SK-N-SH treated with all-trans-retinoic acid at 6 μM for 48 hours (cell line): ENCODE data around the gene TRMT61A.

Experiments
- ARNTL ChIP-seq: fragments of 450-650 bp; formaldehyde crosslinking; IDR thresholded peaks from 2 replicates; pipeline ENCODE4 v1.5.0; 2020; ENCODE audit warnings: low read depth, mild to moderate bottlenecking, moderate library complexity, borderline replicate concordance
- GLIS3 ChIP-seq: fragments of 250-450 bp; sonication (Bioruptor Pico); IDR thresholded peaks from 2 replicates; pipeline ENCODE4 v1.5.0; 2020; ENCODE audit warnings: mild to moderate bottlenecking, moderate library complexity
- OSR1 ChIP-seq: fragments of 250-450 bp; sonication (Bioruptor Pico); IDR thresholded peaks from 2 replicates; pipeline ENCODE4 v1.8.0; 2022; ENCODE audit warnings: moderate library complexity, mild to moderate bottlenecking, inconsistent platforms
- PPARA ChIP-seq: fragments of 250-450 bp; sonication (Bioruptor Pico); IDR thresholded peaks from 2 replicates; pipeline ENCODE4 v1.5.0; 2020; ENCODE audit warnings: mild to moderate bottlenecking, borderline replicate concordance
- RARB ChIP-seq: fragments of 250-450 bp; sonication (Bioruptor Pico); IDR thresholded peaks from 2 replicates; pipeline ENCODE4 v1.8.0; 2021; ENCODE audit warnings: mild to moderate bottlenecking, moderate library complexity
- SNAI2 ChIP-seq: fragments of 250-450 bp; sonication (Bioruptor Pico); IDR thresholded peaks from 2 replicates; pipeline ENCODE4 v1.5.0; 2020; ENCODE audit warnings: mild to moderate bottlenecking, moderate library complexity
- ZC3H10 ChIP-seq: fragments of 250-450 bp; sonication (Bioruptor Pico); IDR thresholded peaks from 2 replicates; pipeline ENCODE4 v1.5.1; 2021; ENCODE audit warnings: mild to moderate bottlenecking, moderate library complexity
- ZFP30 ChIP-seq: fragments of 450-650 bp; formaldehyde crosslinking; IDR thresholded peaks from 2 replicates; pipeline ENCODE4 v1.5.0; 2022; ENCODE audit warnings: mild to moderate bottlenecking, moderate library complexity
- ZNF565 ChIP-seq: fragments of 450-650 bp; formaldehyde crosslinking; conservative IDR thresholded peaks from 2 replicates; pipeline ENCODE4 v1.5.0; 2020; ENCODE audit warnings: low read depth, mild to moderate bottlenecking, moderate library complexity
- ZNF70 ChIP-seq: fragments of 450-650 bp; formaldehyde crosslinking; IDR thresholded peaks from 2 replicates; pipeline ENCODE4 v1.5.0; 2020; ENCODE audit warnings: mild to moderate bottlenecking, moderate library complexity
- TF ChIP-seq, protein P1 (sequence below): fragments of 250-450 bp; sonication (Bioruptor Pico); IDR thresholded peaks from 2 replicates; pipeline ENCODE4 v1.5.1; 2020; ENCODE audit warnings: low read depth, mild to moderate bottlenecking, moderate library complexity
- TF ChIP-seq, protein P2 (sequence below): fragments of 250-450 bp; sonication (Bioruptor Pico); IDR thresholded peaks from 2 replicates; pipeline ENCODE4 v1.5.1; 2021; ENCODE audit warnings: mild to moderate bottlenecking, moderate library complexity
- TF ChIP-seq, protein P3 (sequence below): fragments of 250-450 bp; sonication (Bioruptor Pico); IDR thresholded peaks from 2 replicates; pipeline ENCODE4 v1.5.0; 2020; ENCODE audit warnings: mild to moderate bottlenecking, moderate library complexity
- TF ChIP-seq, protein P4 (sequence below): fragments of 250-450 bp; sonication (Bioruptor Pico); IDR thresholded peaks from 2 replicates; pipeline ENCODE4 v1.8.0; 2020; ENCODE audit warnings: mild to moderate bottlenecking, moderate library complexity, borderline replicate concordance

DNA sequence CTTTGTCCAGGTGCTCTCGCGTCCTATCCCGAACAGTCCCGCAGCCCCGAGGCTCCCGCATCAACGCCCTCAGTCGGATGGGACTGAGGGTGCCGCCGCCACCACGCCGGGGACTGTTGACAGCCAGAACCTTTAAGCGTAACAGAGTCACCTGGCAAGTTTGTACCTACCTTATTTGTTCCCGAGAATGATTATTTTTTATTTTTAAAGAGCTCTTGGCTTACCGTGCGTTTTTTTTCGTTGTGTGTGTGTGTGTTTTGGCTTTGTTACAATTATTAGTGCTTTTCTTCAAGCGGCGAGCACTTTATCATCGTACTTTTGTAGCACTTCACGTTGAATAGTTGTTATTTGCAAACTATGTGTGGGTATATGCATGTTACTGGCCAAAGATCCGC, 34.2 kb downstream of the TRMT61A start:
- TF ChIP-seq RARB (CRISPR knock-in tag): no peak
- no peak for TF ChIP-seq ZNF70 (CRISPR knock-in tag)
- TF ChIP-seq, protein P1, sequence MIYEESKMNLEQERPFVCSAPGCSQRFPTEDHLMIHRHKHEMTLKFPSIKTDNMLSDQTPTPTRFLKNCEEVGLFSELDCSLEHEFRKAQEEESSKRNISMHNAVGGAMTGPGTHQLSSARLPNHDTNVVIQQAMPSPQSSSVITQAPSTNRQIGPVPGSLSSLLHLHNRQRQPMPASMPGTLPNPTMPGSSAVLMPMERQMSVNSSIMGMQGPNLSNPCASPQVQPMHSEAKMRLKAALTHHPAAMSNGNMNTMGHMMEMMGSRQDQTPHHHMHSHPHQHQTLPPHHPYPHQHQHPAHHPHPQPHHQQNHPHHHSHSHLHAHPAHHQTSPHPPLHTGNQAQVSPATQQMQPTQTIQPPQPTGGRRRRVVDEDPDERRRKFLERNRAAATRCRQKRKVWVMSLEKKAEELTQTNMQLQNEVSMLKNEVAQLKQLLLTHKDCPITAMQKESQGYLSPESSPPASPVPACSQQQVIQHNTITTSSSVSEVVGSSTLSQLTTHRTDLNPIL: no peak
- TF ChIP-seq GLIS3 (CRISPR knock-in tag): no peak
- TF ChIP-seq ZFP30 (CRISPR knock-in tag): no peak
- TF ChIP-seq SNAI2 (CRISPR knock-in tag): no peak
- no peak for TF ChIP-seq OSR1 (CRISPR knock-in tag)
- TF ChIP-seq, protein P2, sequence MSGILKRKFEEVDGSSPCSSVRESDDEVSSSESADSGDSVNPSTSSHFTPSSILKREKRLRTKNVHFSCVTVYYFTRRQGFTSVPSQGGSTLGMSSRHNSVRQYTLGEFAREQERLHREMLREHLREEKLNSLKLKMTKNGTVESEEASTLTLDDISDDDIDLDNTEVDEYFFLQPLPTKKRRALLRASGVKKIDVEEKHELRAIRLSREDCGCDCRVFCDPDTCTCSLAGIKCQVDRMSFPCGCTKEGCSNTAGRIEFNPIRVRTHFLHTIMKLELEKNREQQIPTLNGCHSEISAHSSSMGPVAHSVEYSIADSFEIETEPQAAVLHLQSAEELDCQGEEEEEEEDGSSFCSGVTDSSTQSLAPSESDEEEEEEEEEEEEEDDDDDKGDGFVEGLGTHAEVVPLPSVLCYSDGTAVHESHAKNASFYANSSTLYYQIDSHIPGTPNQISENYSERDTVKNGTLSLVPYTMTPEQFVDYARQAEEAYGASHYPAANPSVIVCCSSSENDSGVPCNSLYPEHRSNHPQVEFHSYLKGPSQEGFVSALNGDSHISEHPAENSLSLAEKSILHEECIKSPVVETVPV (CRISPR knock-in tag): no peak
- TF ChIP-seq, protein P3, sequence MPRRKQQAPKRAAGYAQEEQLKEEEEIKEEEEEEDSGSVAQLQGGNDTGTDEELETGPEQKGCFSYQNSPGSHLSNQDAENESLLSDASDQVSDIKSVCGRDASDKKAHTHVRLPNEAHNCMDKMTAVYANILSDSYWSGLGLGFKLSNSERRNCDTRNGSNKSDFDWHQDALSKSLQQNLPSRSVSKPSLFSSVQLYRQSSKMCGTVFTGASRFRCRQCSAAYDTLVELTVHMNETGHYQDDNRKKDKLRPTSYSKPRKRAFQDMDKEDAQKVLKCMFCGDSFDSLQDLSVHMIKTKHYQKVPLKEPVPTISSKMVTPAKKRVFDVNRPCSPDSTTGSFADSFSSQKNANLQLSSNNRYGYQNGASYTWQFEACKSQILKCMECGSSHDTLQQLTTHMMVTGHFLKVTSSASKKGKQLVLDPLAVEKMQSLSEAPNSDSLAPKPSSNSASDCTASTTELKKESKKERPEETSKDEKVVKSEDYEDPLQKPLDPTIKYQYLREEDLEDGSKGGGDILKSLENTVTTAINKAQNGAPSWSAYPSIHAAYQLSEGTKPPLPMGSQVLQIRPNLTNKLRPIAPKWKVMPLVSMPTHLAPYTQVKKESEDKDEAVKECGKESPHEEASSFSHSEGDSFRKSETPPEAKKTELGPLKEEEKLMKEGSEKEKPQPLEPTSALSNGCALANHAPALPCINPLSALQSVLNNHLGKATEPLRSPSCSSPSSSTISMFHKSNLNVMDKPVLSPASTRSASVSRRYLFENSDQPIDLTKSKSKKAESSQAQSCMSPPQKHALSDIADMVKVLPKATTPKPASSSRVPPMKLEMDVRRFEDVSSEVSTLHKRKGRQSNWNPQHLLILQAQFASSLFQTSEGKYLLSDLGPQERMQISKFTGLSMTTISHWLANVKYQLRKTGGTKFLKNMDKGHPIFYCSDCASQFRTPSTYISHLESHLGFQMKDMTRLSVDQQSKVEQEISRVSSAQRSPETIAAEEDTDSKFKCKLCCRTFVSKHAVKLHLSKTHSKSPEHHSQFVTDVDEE (CRISPR knock-in tag): no peak
- no peak for TF ChIP-seq ZC3H10 (CRISPR knock-in tag)
- no peak for TF ChIP-seq ARNTL
- TF ChIP-seq, protein P4, sequence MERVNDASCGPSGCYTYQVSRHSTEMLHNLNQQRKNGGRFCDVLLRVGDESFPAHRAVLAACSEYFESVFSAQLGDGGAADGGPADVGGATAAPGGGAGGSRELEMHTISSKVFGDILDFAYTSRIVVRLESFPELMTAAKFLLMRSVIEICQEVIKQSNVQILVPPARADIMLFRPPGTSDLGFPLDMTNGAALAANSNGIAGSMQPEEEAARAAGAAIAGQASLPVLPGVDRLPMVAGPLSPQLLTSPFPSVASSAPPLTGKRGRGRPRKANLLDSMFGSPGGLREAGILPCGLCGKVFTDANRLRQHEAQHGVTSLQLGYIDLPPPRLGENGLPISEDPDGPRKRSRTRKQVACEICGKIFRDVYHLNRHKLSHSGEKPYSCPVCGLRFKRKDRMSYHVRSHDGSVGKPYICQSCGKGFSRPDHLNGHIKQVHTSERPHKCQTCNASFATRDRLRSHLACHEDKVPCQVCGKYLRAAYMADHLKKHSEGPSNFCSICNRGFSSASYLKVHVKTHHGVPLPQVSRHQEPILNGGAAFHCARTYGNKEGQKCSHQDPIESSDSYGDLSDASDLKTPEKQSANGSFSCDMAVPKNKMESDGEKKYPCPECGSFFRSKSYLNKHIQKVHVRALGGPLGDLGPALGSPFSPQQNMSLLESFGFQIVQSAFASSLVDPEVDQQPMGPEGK (CRISPR knock-in tag): no peak
- TF ChIP-seq ZNF565 (CRISPR knock-in tag): no peak
- TF ChIP-seq PPARA: no peak
